ENCODE data around the gene AADACL2.

- TF ChIP-seq EZH2phosphoT487 (IDR thresholded peaks at IDR 0.05; ENCODE audit: borderline replicate concordance, low read depth) (no peak), CTCF (IDR thresholded peaks at IDR 0.05) (no peak)
Measured at GRCh38 chr3:151798466-151798865, 64.7 kb downstream of the AADACL2 start.
